Embryonic facial prominence (tissue), 1 donor: Measurements from ENCODE around the gene KIAA1191.
"Not testable (repeated sequence)": the region's sequence is repeated elsewhere in the genome, so short reads cannot be mapped to it uniquely, and the experiment has no call there.

Experiments used
- DNase-seq: peaks from one replicate; pipeline ENCODE4 v3.0.0-alpha.2; 2016; ENCODE audit errors: extremely low spot score

Gene KIAA1191, protein sequence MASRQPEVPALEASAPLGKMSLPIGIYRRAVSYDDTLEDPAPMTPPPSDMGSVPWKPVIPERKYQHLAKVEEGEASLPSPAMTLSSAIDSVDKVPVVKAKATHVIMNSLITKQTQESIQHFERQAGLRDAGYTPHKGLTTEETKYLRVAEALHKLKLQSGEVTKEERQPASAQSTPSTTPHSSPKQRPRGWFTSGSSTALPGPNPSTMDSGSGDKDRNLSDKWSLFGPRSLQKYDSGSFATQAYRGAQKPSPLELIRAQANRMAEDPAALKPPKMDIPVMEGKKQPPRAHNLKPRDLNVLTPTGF

DNA sequence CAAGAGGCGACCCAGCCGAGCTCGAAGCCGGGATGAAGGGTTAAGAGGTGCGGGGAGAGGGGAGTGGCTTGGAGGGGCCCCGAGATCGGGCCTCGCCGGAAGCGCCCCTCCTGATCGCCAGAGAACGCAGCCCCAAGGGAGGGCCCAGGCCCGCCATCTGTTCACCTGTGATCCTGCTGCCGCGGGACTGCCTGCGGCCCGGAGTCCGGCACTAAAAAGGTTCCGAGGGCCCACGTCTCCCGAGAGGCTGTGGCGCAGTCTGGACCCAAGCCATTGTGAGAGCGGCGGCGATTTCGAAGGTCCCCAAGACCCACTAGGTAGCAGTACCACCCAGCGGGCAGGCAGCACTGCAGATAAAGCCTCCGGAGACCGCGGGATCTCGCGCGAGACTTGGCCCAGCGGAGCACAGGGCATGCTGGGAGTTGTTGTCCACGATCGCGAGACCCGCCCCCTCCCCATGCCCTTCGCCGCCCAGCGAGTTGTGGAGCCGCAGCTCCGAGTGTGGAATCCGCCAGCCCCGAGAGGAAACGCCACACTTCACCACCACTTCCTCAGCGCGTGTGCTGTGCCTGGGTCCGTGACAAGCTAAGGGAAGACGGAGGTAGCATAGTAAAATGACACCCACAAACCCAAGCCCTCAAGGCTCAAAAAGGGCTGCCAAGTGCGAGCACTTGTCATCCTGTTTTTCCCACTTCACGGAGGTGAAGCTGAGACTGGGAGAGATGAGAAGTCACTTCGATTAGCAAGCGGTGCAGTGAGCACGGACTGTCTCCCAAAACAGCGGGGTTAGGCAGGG is at the start of gene KIAA1191:
Gene KIAA1191 (minus strand): TSS at position 328 of the 796 bp plus-strand sequence. CDS start 2,256 bp downstream, outside the sequence.
- peak; percentile 82 for DNase-seq

DNA sequence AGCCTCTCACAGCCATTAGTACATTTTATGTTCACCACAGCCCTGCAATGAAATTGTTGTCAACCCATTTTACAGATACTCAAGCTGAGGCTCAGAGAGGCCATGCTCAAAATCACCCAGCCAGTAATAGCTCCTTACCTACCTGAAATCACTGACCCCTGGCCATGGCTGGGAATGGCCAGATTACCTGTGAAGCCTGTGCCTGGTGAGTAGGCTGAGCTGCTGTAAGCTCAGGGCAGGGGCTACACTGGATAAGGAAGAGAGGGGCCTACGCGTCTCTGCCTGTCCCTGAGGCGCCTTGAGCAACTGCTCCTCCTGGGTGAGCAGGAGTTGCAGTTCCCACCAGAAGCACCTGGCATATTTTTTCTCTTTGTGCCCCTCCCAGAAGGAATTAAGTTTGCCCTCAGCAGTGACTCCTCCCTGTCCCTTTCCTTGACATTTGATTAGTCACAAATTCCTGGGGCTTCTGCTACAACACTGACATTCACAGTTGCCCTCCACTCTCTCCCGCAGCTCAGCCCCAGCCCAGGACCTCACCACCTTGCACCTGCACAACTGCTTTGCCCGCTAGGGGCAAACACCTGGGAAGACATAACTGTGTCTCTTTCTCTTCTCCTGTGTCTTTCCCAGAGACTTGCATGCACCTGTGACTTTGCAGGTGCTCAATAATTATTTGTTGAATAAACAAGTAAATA is 49.1 kb upstream of the KIAA1191 start:
- DNase-seq: no peak

DNA sequence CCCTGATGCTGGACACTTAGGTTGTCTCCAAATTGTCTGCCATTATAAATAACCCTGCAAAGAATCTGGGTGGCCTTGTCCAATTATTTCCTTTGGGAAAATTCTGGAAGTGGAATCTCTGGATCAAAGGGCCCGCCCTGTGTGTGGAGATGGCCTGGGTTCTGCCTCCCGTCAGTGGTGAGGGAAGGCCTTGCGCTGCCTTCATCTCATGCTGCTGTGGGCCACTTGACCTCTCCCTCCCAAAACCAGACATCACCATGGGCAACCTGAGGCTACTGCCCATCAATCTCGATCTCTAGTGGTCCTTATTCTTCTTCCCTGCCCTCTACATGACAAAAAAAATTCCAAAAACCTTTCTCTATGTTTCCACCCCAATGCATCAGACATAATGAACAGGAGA is 48.2 kb upstream of the KIAA1191 start:
- no peak for DNase-seq

DNA sequence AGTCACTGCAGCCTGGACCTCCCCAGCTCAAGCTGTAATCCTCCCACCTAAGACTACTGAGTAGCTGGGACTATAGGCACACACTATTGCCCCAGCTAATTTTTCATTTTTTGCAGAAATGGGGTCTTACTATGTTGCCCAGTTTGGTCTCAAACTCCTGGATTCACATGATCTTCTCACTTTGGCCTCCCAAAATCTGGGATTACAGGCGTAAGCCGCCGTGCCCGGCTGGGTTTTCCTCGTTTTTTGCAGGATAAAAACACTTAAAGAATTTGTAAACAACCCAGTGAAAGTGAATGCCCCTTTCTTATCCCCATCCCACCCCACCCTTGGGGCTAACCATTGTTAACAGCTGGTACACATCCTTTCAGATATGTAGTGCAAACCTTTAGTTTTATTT is 47.0 kb upstream of the KIAA1191 start:
- no peak for DNase-seq

DNA sequence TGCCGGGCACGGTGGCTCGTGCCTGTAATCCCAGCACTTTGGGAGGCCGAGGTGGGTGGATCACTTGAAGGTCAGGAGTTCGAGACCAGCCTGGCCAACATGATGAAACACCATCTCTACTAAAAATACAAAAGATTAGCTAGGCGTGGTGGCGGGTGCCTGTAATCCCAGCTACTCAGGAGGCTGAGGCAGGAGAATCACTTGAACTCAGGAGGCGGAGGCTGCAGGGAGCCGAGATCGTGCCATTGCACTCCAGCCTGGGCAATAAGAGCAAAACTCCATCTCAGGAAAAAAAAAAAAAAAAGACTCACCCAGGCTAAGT is 46.6 kb upstream of the KIAA1191 start:
- DNase-seq: not testable (repeated sequence)

DNA sequence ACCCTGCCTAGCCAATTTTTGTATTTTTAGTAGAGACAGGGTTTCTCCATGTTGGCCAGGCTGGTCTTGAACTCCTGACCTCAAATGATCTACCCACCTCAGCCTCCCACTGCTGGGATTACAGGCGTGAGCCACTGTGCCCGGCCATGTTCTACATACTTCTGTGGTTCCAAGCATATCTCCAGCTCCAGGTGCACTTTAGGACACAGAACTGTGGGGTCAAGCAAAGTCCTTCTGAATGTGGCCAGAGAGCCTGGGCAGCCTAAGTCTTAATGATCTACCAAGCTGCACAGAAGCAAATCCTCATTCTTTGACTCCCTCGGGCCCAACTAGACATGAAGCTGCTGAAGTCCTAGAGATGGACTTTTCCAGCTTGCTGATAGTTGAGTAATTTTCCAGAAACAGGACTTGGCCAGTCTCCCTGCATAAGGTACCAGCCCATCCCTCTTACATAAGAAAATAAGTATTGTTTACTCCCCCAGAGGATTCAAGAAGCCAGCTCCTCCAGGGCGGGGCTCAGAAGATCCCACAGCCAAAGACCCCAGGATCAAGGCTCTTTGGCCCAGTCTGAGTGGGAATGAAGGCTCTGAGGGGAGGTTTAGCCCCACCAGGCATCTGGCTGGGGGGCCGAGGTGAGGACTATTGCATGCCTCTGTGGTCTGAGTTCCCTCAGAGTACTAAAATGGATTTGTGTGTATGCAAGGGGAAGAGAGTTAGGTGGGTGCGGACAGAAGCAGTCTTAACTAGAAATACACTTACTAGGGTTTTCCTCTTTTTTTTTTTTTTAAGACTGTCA is 46.1 kb upstream of the KIAA1191 start:
- no peak for DNase-seq

DNA sequence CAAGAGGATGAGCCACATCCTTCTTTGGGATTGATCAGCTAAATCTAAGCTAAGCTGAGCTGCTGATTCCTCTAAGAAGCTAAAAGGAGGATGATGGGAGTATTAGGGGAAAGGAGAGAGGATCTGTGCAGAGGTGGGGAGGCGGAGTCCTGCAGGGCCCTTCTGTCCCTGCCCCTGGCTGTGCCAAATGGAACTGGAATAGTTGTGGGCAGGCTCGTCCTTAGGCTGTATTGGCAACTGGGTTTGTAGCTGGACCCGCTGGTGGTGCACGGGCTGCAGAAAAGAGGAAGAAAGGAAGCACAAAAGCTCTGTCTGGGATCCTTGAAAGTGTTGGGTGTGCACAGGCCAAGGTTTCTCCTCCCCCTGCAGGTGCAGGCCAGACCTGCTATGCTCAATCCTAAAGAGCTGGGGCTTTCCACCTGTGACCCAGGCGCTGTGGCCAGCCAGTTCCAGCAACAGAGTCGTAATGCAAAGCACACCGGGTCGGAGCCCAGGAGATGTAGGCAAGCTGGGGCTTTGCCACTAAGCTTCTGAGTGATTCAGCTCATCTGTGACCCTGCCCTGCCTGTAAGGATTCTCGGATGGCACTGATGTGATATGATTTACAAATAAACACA is 45.0 kb upstream of the KIAA1191 start:
- DNase-seq: no peak

DNA sequence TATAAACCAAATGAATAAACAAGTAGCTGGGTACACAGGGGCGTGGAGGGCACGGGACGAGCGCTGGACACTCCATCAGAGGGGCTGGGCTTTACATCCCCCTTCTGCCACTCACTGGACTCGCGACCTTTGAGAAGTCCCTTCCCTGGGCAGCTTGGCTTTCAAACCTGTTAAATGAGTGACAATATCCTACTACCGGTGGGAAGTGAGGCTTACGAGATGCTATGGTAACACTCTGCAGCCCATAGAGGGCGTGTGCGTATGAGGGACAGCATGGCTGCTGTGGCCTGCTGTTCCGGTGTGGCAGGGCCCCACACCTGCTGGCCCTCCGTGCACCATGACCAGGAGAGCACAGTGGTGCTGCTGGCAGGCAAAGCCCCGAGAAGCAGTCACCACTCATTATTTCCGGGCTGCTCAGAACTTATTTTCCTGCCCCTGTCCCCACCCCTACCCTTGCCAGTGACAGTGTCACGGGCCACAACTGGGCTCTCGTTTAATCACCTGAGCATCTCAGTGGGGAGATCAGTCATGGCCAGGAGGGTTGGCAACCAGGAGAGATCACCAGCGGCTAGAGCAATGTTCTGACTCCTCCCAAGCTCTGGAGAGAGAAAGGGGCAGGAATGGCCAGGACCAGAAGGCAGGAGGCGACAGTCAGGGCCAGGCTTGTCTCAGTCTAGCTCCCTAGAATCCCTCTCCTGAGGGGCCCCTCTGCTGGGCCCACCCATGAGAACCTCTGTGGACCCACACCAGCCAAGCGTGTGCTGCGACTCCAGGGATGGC is 44.3 kb upstream of the KIAA1191 start:
- no peak for DNase-seq

DNA sequence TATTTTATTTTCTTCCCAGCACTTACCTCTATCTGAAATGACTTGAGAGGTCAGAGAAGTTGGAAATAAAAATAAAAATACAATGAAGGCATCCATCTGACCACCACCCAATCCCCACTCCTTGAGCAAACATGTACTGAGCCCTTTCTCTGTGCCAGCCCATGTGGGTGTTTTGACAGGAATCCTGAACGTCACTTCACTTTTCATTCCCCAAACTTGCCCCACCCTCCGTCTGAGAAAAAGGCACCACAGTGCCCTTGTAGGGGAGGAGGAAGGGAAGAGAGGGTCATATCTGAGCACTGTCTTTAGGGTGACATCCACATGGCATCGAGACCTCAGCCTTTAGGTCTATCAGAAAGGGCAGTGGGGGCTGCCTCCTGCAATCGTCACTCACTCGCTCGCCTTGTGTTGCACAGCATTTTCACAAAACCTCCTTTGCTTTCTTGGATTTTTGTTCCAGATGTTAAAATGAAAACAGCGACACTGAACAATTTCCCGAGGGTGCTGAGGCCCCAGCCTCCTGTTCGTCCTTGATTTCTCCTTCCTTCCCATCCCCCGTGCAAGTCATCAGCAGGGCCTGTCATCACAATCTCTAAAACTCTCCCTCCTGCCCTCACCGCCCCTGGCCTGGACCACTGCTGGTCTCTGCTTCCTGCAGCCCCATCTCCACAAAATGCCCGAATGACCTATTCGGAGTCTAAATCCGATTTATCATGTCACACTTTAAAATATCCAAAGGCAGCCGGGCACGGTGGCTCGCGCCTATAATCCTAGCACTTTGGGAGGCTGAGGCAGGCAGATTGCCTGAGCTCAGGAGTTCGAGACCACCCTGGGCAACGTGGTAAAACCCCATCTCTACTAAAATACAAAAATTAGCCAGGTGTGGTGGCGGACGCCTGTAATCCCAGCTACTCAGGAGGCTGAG is 40.0 kb upstream of the KIAA1191 start:
- no peak for DNase-seq

DNA sequence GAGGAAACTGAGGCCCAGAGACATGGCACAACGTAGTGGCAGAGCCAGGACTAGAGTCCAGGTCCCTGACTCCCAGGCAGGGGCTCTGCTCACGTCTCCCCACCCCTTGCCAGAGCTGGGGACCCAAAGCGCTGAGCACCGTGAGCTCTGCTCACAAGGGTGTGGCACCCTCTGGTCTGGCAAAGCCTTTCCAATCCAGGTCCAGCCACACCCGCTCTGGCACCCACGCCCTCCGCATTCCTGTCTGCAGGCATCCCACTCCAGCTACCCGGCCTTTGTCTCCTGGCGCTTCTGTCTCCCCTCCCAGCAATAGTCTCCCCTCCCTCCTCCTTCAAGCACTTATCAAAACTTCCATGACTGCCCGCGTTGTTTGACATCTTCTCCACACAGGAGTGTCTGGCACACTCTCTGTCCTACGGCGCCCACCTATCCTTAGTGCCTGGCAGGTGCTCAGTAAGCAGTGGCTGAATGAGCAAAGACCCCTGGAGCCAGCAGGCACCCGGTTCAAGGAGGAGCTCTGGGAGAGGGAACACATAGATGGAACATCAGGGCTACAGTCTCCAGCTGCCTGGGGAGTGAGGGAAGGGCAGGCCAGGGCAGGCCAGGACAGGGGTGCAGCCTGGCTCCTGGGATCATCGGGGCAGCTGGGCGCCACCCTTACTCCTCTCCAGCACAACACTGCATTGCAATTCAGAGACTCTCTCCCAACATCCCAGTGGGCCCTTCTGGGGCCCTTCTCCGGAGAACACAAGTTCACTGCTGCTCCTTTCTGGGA is 39.0 kb upstream of the KIAA1191 start:
- DNase-seq: no peak

DNA sequence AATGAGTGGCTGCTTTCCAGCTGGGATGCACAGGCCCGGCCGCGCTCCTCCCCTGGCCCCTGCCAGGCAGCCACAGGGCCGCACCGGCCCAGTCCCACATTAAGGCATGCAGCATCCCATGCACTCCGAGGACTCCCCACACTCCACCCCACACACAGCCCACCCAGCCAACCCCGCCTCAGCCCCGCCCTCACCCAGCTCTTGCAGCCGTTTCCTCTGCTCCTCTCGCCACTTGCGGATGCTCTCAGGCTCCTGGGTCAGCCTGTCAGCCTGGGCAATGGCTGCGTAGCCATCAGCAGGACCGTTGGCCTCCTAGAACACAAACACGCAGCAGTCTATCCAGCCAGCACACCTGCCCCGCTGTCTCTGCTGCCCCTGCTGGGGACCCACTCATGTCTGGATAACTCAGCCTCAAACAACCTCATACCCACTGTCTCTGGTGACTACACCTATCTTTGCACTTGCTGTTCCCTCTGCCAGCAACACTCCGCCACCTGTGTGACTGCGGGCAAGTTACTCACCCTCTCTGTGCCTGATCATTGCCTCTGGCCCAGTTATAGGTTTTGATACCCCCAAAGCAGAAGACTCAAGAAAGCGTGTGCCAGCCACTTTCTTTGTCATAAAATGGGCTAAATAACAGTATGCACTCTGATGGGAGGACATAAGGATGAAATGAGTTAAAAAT is 36.3 kb upstream of the KIAA1191 start:
- no peak for DNase-seq

DNA sequence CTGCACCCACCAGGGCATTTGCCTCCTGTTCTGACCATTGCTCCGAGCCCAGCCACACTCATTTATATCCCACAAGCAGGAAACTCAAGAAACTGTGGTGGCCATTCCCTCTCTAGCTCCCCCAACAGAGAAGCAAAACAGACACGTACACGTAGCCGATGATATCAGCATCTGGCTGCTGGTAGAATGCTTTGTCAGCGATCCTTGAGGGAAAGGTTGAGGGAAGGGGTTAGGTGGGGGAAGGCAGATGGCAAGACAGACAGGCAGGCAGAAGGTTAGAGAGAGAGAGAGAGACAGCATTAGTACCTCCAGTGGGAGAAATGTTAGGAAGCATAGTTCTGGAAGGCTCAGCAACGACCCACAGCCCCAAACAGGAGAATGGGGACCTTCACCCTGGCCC is 34.8 kb upstream of the KIAA1191 start:
- no peak for DNase-seq

DNA sequence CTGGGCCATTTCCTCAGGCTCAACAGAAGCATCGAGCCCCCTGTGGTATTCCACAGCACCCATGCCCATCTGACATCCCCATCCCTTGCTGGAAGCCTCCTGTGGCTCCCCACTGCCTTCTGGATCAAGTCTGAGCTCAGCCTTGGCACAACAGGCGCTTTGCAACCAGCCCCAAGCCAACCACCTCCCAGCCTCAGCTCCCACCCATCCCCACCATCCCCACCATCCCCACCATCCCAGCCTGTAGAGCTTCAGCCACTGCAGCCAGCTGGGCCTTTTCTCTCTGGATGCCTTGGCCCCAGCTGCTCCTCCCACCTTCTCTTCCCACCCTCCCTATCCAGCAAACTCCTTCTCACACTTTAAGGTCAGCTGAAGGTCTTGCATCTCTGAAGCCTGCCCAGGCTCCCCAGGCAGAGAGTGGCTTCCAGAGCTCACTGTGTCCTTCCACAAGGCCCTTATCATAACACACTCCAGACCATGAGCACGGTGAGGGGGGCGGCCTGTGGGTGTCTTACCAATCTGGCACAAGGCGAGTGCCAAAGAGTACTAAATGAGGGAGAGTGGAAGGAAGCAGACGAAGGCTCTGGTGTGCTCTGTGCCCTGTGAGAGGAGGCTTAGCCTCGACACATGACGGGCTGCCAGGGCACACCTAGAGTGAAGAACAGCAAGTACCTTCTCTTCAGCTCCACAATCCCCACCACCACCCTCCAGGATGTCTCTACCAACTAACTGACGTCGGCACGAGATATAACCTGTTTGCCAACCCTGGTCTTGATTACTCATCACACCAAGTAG is 33.5 kb upstream of the KIAA1191 start:
- DNase-seq: no peak

DNA sequence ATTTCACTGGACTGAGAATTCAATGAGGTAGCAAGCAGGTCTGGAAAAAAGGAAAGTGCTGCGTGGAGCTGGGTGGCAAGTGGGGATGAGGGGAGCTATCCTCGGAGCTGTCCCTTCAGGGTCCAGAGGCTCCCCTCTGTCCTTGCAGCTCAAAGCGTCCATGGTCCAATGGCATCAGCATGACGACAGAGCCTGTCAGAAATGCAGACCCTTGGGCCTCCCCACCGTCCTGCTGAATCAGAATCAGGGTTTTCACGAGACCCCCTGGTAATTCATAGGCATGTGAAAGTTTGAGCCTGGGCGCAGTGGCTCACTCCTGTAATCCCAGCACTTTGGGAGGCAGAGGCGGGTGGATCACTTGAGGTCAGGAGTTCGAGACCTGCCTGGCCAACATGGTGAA is 32.5 kb upstream of the KIAA1191 start:
- DNase-seq: no peak

DNA sequence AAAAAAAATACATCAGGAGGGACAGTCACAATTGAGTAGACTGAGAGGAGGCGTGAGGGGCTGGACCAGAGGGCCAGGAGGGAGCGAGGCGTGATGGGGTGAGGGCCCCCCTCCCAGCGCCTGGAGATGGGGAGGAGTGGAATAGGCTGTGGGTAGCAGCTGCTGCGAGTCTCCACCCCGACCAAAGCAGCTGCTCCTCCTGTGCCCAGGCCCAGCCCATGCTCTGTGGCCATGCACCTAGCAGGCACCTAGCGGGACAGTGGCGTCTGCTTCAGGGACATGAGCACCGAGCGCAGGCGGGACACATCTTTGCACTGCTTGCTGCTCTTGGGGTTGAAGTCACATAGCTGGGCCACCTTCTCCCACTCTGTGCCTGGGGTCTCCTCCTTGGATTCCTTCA is 31.0 kb upstream of the KIAA1191 start:
- no peak for DNase-seq

DNA sequence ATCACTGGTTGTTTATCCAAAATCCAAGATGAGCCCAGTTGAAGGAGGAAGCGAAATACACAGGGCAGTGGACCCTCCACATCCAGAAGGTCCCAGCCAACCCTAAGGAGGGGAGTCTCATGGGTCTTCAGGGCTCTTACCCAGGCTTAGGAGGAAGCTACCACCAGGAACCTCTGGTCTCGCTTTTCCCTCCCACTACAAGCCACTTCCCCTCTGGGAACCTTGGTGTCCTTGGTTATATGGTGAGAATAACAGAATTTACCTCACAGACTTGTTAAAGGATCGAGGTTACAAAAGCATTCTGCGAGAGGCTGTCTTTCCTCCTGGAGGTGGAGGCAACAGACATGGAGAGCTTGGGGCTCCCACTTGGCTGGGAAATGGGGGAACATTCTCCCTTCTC is 30.4 kb upstream of the KIAA1191 start:
- DNase-seq: no peak

DNA sequence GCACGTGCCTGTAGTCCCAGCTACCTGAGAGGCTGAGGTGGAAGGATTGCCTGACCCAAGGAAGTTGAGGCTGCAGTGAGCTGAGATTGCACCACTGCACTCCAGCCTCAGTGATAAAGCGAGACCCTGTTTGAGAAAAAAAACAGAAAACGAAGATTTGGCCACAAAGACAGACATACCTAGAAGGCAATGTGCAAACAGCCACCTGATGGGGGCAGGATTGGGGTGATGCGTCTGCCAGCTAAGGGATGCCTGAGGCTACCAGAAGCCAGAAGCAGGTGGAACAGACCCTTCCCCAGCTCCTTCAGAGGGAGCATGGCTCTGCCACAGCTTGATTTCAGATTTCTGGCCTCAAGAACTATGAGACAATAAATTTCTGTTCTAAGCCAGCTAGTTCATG is 29.9 kb upstream of the KIAA1191 start:
- no peak for DNase-seq
